Ovary (tissue), 3 donors: ENCODE data around the gene TMEM9.

Source experiments
- CTCF ChIP-seq, 3 donors: fragments of 450-650 bp in 2 of 3; fragments of 200-600 bp in 1 of 3; IDR thresholded peaks; one replicate each; pipeline versions ENCODE4 v1.5.1 to v1.8.0; 2016 to 2022; ENCODE audit warnings: antibody characterized with exemption in 3 of 3, mild to moderate bottlenecking in 1 of 3
- EP300 ChIP-seq: sonication (generic); formaldehyde crosslinking; IDR thresholded peaks from one replicate; pipeline ENCODE4 v1.6.1; 2017; ENCODE audit warnings: antibody characterized with exemption
- POLR2A ChIP-seq: fragments of 450-650 bp; IDR thresholded peaks from one replicate; pipeline ENCODE4 v1.6.1; 2017; ENCODE audit warnings: antibody characterized with exemption, mild to moderate bottlenecking, moderate library complexity
- donor health status: DM: no; HTN: no; CAD: no.

GRCh38 chr1:201156346-201156745 lies 2.1 kb upstream of the TMEM9 start:
- TF ChIP-seq POLR2A: no peak
- TF ChIP-seq CTCF (IDR thresholded peaks at IDR 0.05): no peak
- TF ChIP-seq EP300: no peak
